T-helper 2 cell treated with Interferon-gamma antibody and Interleukin-4, amounts not matched to agents 5 μg/mL and 100 μg/mL, for 36 hours (primary cell): ENCODE results near the gene FGFRL1.
"Not testable (repeated sequence)": the region's sequence is repeated elsewhere in the genome, so short reads cannot be mapped to it uniquely, and the experiment has no call there.

Experiments
- DNase-seq: peaks from one replicate; pipeline ENCODE4 v3.0.0; 2021; ENCODE audit warnings: low spot score
- H3K27ac Mint-ChIP-seq: one replicate; pipeline ENCODE4 v1.8.0; 2021; ENCODE audit warnings: mild to moderate bottlenecking, mixed read lengths
- H3K27me3 Mint-ChIP-seq: one replicate; pipeline ENCODE4 v1.8.0; 2021; ENCODE audit warnings: low read depth, mixed read lengths
- H3K36me3 Mint-ChIP-seq: one replicate; pipeline ENCODE4 v1.8.0; 2021; ENCODE audit warnings: low read depth, mixed read lengths
- H3K4me1 Mint-ChIP-seq: one replicate; pipeline ENCODE4 v1.8.0; 2021; ENCODE audit warnings: low read depth, mixed read lengths
- H3K4me3 Mint-ChIP-seq: one replicate; pipeline ENCODE4 v1.8.0; 2022; ENCODE audit warnings: mild to moderate bottlenecking, moderate library complexity, mixed read lengths
- H3K9me3 Mint-ChIP-seq: one replicate; pipeline ENCODE4 v1.8.0; 2021; ENCODE audit warnings: mixed read lengths

FGFRL1 gene

GRCh38 chr4:1045595-1046201 is 34.3 kb downstream of the FGFRL1 start:
- H3K9me3 Mint-ChIP-seq, result no peaks in the 10 kb centered on the region
- no peak for DNase-seq
- no peak overlapping the region for H3K27ac Mint-ChIP-seq
- peaks cover 15% of the 10 kb centered on the region for H3K27me3 Mint-ChIP-seq
- no peak overlapping the region for H3K4me3 Mint-ChIP-seq
- H3K36me3 Mint-ChIP-seq, result no peaks in the 10 kb centered on the region
- no peaks in the 10 kb centered on the region for H3K4me1 Mint-ChIP-seq

- peaks cover 15% of the 10 kb centered on the region for H3K27me3 Mint-ChIP-seq
- not testable (repeated sequence) for H3K27ac Mint-ChIP-seq, H3K4me3 Mint-ChIP-seq, H3K9me3 Mint-ChIP-seq, H3K36me3 Mint-ChIP-seq, DNase-seq, H3K4me1 Mint-ChIP-seq
Measured at GRCh38 chr4:1046581-1047011, 35.2 kb downstream of the FGFRL1 start.

- DNase-seq, result no peak
- no peak overlapping the region for H3K4me3 Mint-ChIP-seq
- H3K36me3 Mint-ChIP-seq, result no peaks in the 10 kb centered on the region
- H3K4me1 Mint-ChIP-seq, result no peaks in the 10 kb centered on the region
- H3K27me3 Mint-ChIP-seq, result peaks cover 15% of the 10 kb centered on the region
- no peak overlapping the region for H3K27ac Mint-ChIP-seq
- H3K9me3 Mint-ChIP-seq, result no peaks in the 10 kb centered on the region
Measured at GRCh38 chr4:1047106-1047975, 35.9 kb downstream of the FGFRL1 start.

GRCh38 chr4:1047976-1048772 is 36.7 kb downstream of the FGFRL1 start:
- no peaks in the 10 kb centered on the region for H3K9me3 Mint-ChIP-seq
- no peaks in the 10 kb centered on the region for H3K36me3 Mint-ChIP-seq
- H3K27me3 Mint-ChIP-seq, result peaks cover 19% of the 10 kb centered on the region
- no peak overlapping the region for H3K4me3 Mint-ChIP-seq
- H3K27ac Mint-ChIP-seq, result no peak overlapping the region
- H3K4me1 Mint-ChIP-seq, result no peaks in the 10 kb centered on the region
- DNase-seq, result no peak

GRCh38 chr4:1048773-1049590 is 37.6 kb downstream of the FGFRL1 start:
- H3K4me3 Mint-ChIP-seq, result no peak overlapping the region
- DNase-seq, result peak; percentile 18
- H3K9me3 Mint-ChIP-seq, result no peaks in the 10 kb centered on the region
- no peaks in the 10 kb centered on the region for H3K36me3 Mint-ChIP-seq
- H3K27ac Mint-ChIP-seq, result no peak overlapping the region
- no peaks in the 10 kb centered on the region for H3K4me1 Mint-ChIP-seq
- peaks cover 23% of the 10 kb centered on the region for H3K27me3 Mint-ChIP-seq

- no peaks in the 10 kb centered on the region for H3K9me3 Mint-ChIP-seq
- peaks cover 23% of the 10 kb centered on the region for H3K27me3 Mint-ChIP-seq
- no peak for DNase-seq
- no peaks in the 10 kb centered on the region for H3K36me3 Mint-ChIP-seq
- no peak overlapping the region for H3K27ac Mint-ChIP-seq
- H3K4me3 Mint-ChIP-seq, result no peak overlapping the region
- H3K4me1 Mint-ChIP-seq, result no peaks in the 10 kb centered on the region
Measured at GRCh38 chr4:1049591-1049905, 38.1 kb downstream of the FGFRL1 start.

GRCh38 chr4:1050486-1051213 is 39.2 kb downstream of the FGFRL1 start:
- Mint-ChIP-seq H3K4me1 (no peaks in the 10 kb centered on the region), H3K27ac (no peak overlapping the region), H3K9me3 (no peaks in the 10 kb centered on the region), H3K4me3 (no peak overlapping the region), H3K27me3 (peaks cover 22% of the 10 kb centered on the region), H3K36me3 (no peaks in the 10 kb centered on the region)
- DNase-seq, result no peak

- Mint-ChIP-seq H3K27ac (no peak overlapping the region), H3K36me3 (no peaks in the 10 kb centered on the region), H3K4me3 (no peak overlapping the region), H3K4me1 (peaks cover 5% of the 10 kb centered on the region), H3K9me3 (no peaks in the 10 kb centered on the region), H3K27me3 (peaks cover 22% of the 10 kb centered on the region)
- no peak for DNase-seq
Measured at GRCh38 chr4:1051472-1051871, 40.0 kb downstream of the FGFRL1 start.

- Mint-ChIP-seq H3K27me3 (peaks cover 19% of the 10 kb centered on the region), H3K27ac (no peak overlapping the region), H3K4me1 (peaks cover 5% of the 10 kb centered on the region), H3K9me3 (no peaks in the 10 kb centered on the region), H3K36me3 (no peaks in the 10 kb centered on the region), H3K4me3 (no peak overlapping the region)
- no peak for DNase-seq
Measured at GRCh38 chr4:1052231-1052671, 40.8 kb downstream of the FGFRL1 start.

- Mint-ChIP-seq H3K4me1 (peaks cover 5% of the 10 kb centered on the region), H3K36me3 (no peaks in the 10 kb centered on the region), H3K9me3 (no peaks in the 10 kb centered on the region), H3K27me3 (peaks cover 13% of the 10 kb centered on the region), H3K4me3 (no peak overlapping the region), H3K27ac (no peak overlapping the region)
- no peak for DNase-seq
Measured at GRCh38 chr4:1053080-1053661, 41.7 kb downstream of the FGFRL1 start.

GRCh38 chr4:1053891-1054290 is 42.5 kb downstream of the FGFRL1 start:
- H3K4me3 Mint-ChIP-seq, DNase-seq, H3K4me1 Mint-ChIP-seq, H3K36me3 Mint-ChIP-seq, H3K27ac Mint-ChIP-seq, H3K9me3 Mint-ChIP-seq: not testable (repeated sequence)
- peaks cover 11% of the 10 kb centered on the region for H3K27me3 Mint-ChIP-seq

- H3K4me3 Mint-ChIP-seq, H3K27ac Mint-ChIP-seq: not testable (repeated sequence)
Measured at GRCh38 chr4:1054696-1055242, 43.3 kb downstream of the FGFRL1 start.

More at GRCh38 chr4:1054696-1055242, 43.3 kb downstream of the FGFRL1 start:
- DNase-seq, H3K4me1 Mint-ChIP-seq, H3K9me3 Mint-ChIP-seq, H3K36me3 Mint-ChIP-seq: not testable (repeated sequence)
- peaks cover 11% of the 10 kb centered on the region for H3K27me3 Mint-ChIP-seq
